GM21717 (cell line): Measurements from ENCODE around the gene LY6G5B.

Experiments
- ATAC-seq: cut with Tn5 transposase; IDR thresholded peaks from one replicate; pipeline ENCODE4 v1.9.1; 2021; ENCODE audit warnings: mild to moderate bottlenecking, moderate library complexity; ENCODE audit not compliant: unreplicated experiment

The LY6G5B gene

DNA sequence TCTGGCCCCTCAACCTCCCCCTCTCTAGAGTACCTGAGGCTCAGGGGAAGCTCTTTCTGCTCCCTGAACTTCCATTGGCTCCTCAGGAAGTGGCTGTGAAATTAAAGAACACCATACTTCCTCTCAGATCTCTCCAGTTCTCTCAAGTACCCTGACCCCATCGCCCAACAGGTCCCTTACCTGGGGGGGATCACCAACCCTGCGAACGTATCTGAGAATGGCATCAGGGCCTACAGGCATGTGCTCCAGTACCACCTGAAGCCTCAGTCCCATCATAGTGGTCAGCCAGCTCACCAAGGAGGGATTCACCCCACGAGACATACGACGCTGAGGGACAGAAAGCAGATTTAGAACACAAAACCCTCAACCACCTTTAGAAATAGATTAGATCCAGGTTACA is 29.2 kb upstream of the LY6G5B start:
- no peak for ATAC-seq

DNA sequence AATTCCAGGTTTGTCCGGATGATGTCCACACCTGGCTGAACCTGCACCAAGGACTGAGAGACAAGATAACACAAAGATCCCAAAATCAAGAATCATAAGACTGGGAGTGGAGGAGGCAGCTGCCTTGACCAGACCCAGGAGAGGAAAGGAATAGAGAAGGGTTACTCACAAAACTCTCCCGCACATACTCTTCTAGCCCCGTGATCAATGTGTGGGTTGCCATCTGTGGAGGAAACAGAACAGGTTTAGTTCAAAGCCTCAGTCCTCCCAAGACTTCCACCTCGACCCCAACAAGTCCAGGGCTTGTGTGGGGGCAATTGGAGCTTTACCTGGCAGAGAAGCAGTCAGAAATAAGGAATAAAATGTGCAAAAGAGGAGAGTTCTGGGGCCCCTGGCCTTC is 28.4 kb upstream of the LY6G5B start:
- ATAC-seq = no peak

DNA sequence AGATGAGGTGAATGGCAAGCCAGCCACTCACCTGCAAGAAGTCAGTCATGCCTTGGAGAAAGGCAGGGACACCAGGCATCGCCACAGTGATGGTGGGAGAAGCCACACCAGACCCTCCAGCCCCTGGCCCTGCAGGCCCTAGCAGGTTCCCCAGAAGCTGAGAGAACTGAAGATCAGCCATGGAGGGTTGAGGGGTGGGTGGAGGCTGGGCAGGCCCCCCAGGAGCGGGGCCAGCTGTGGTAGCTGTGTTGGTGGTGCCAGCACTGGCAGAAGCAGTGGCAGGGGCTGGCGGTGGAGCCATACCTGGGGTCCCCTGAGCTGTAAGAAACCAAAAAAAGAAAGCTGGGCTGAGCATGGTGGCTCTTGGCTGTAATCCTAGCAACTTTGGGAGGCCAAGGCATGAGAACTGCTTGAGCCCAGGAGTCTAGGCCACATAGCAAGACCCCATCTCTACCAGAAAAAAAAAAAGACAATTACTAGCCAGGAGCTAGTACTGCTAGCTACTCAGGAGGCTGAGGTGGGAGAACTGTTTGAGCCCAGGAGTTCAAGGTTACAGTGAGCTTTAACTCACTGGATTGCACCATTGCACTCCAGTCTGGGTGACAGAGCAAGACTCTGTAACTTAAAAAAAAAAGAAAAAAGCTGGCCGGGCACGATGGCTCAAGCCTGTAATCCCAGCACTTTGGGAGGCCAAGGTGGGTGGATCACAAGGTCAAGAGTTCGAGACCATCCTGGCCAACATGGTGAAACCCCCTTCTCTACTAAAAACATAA is 26.8 kb upstream of the LY6G5B start:
- no peak for ATAC-seq

DNA sequence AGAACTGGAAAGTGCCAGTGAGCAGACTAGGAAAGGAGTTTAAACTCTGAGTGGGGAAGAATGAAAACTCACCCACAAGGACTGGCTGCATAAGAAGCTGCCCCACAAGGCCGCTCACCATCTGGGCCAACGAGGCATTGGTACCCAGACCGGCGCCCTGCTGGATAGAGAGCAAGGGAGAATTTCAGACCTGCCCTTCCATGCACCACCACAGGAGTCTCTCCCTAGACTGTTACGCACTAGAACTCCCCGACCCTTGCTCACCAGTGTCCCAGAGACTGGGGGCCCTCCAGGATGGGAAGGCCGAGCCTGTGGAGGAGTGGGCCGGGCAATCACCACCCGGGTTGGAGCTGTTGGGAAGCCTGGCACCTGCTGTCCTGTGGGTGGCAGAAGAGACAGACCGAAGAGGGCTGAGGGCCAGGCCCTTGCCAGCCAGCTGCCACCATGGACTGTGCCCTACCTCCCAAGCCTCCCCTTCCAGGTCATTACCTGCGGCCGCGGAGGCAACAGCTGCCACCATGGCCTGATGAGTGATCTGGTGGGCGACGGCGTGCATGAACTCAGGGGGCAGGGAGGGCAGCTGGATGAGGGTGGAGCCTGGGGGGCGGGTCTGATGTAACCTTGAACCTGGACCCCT is 25.8 kb upstream of the LY6G5B start:
- no peak for ATAC-seq

DNA sequence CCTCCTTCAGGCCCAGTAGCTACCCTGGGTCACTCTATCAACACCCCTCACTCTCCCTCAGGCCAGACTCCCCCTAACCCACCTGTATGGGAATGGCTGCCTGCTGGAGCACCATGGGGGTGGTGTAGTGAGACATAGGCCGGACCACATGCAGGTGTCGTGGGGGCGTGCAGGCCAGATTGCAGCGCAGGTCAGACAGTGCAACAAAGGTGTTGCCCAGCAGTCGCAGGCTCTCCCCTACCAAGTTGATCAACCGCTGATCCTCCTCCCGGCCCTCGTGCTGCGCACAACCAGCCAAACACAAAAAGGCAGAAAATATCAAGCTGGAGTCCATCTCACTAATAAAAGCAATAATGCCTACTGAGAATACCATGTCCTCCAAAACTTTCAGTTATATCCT is 24.5 kb upstream of the LY6G5B start:
- ATAC-seq = no peak

DNA sequence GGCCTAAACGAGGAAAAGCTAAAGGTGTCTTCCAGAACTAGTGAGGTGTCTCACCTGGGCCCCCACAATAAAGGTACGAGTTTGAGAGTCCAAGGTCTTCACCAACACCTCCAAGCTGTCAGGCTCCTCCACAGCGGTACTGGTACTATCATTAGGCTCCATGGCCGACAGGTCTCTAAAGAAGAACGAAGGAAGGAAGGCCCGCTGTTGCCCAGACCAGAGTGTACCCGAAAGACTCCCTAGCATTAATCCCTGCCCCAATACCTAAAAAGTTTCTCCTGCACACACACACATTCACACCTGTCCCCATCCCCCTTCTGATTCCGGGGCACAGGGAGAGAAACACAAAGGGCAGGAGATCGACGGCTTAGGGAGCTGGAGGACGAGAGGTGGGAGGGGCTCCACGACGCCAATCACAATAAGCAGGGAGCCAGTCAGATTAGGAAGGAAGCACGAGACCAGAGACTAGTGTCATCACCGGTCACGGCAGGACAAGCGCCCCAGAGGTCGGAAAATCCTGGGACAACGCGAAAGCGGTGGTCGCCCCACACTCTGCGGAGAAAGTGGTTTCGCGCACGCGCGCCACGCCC is 18.1 kb upstream of the LY6G5B start:
- ATAC-seq = peak; percentile 24

DNA sequence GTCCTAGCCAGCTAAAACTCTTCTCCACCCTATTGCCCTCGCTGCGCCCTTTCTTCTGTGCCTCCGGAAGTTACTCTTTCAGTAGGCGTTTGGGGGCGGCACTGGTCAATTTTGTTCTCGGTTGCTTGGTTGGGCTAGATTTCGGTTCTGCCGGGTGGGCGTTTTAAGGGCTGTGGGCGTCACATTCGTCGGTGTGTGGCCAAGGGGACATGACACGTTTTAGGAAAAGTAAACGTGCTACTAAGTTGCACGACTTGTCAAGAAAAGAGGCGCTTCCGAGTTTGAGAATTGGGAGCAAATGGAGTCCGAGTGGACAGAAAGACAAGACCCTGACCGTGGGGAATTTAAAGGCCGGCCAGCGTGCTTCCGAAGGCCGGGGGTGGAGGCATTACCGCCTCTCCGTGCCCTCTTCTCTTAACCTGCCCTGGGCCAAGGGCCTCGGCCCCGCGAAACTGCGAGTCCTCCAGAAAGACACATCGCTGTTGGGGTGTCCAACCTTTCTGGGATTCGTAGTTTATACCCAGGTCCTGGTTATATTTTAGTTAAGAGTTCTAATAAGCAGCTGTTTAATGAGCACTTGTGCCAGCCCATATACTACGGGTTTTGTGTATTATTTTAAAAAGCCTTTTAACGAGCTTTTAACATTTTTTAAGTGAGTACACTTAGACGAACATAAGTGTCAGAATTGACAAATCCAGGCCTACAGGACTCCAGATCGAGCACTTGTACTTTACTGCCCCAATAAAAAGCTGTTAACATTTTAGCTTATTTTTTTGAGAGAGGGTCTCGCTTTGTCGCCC is 16.7 kb upstream of the LY6G5B start:
- ATAC-seq = peak; percentile 40

DNA sequence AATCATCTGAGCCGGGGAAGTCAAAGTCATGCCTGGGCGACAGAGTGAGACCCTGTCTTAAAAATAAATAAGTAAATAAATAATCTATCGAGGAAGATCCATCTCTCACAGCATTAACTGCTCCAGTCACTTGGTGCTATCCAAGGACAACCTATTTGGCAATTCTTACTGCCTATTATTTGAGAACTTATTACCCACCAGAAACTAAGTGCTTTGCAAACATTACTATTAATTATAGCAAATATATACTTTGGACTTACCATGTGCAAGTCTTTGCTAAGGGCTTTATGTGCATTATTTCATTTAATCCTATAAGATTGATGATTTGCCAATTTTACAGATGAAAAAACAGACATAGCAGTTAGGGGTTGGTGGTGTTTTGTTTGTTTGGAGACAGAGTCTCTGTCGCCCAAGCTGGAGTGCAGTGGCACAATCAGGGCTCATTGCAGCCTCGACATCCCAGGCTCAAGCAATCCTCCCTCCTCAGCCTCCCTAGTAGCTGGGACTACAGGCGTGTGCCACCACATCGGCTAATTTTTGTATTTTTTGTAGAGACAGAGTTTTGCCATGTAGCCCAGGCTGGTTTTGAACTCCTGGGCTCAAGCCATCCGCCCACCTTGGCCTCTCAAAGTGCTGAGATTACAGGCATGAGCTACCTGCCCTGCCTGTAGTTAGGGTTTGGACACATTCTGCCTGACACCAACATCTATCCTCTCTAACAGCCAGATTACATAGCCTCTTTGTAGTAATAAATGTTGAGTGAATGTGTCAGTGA is 15.0 kb upstream of the LY6G5B start:
- ATAC-seq = no peak

DNA sequence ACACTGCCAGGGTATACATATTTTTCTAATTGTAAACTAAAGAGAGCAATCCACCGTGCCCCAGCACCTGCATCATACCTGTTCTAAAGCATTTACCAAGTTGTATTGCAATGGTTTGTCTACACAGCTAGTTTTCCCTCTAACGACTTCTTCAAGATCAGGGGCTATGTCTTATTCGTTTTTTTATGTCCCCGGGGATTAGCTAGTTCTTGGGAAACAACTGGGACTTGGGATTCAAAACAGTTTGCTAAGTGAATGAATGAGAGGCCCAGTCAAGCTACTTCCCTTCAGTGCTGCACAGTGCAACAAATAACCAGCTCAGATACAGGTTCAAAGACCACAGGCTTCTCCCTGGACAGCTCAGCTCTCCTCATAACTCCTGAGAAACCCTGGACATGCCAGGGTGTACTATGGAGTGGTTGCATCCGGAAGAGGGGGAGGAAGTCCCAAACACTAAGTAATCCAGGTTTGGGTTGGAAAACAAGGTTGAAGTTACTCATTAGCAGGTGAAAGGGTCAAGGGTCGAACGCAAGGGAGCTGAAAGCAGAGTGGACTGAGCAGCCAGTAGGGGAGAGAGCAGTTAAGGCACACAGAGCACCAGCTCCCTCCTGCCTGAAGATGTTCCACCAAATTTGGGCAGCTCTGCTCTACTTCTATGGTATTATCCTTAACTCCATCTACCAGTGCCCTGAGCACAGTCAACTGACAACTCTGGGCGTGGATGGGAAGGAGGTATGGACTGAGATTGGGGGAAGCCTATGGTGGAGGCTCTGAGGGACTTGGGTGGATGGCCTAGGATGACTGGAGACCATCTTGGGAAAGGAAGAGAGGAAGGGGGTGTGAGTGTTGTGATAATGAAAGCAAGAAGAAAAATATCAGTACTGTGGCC is 14.2 kb upstream of the LY6G5B start, which contains the start of gene APOM:
APOM (plus strand) TSS at position 546 of the 889 bp plus-strand sequence; CDS start at position 619, 73 bp downstream.
- ATAC-seq = no peak

DNA sequence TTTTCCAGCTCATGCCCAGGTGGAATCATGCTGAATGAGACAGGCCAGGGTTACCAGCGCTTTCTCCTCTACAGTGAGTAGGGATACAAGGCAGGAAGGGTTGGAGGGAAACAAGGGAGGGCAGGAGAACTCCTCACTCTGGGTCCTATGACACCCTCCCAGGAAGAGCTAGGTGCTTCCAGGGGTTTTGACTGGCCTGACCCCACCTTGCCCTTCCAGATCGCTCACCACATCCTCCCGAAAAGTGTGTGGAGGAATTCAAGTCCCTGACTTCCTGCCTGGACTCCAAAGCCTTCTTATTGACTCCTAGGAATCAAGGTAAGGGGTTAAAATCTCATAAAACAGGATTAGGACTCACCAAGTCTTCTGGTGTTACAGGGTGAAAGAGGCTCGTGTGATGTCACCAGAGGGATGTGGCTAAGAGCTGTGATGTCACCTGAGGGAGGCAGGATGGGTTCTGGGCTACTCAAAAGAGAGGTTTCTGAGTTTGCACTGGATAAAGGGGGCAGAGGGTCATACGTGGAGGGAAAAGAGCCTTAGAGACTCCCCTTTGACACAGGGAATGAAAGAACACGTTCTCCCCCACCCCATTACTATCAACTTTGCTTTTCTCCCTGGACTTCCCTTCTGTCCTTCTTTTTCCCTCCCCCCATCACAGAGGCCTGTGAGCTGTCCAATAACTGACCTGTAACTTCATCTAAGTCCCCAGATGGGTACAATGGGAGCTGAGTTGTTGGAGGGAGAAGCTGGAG is 12.2 kb upstream of the LY6G5B start:
- no peak for ATAC-seq

DNA sequence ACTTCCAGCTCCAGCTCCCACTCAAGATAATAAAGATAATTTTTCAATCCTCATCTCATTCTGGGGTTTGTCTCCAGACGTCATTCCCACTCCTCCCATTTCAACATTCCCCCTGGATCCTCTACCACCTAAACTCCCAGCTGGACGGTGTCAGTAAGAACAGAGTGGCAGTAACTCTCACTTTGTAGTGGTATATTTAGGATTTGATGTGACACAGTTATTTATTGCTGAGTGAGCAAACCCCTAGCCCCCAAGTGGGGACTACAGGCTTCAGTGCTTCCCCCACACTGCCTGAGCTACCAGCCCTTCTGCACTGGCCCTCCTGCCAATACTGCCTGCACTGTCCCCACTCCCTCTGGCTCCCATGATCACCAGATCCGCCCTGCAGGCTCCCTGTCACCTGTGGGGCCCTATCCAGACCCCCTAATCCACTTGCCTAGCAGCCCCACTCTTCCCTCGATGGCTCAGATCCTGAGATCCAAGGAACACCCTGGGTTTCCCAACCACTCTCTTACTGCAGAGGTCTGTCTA is 11.6 kb upstream of the LY6G5B start:
- no peak for ATAC-seq

DNA sequence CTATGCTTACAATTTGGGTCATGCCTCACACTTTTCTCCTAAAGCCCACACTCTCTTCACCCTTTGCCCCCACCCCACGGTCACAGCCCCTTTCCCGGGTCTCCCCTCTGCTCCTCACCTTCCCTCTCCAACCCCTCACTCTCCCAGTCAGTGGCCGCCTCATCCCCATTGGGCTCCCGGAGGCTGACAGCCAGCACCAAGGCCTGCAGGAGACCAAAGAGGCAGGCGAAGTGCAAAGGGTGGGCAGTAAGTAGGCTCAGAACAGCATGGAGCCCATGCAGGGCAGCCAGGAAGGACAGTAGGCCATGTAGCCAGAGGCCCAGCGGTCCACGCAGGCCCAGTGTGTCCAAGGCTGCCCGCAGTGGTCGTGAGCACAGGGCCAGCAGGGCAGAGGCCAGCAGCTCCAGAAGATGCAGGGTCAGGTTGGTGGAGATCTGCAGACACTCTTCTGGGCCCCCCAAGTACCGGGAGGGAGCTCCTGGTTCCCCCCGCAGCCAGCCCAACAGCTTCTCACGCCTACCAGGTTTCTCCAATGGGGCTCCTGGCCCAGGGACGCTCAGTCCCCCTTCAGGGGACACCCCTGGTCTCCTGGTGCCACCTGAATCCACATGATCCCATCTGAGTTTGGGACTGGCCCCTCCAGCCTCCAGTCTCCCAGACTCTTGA is 10.7 kb upstream of the LY6G5B start:
- ATAC-seq = no peak

DNA sequence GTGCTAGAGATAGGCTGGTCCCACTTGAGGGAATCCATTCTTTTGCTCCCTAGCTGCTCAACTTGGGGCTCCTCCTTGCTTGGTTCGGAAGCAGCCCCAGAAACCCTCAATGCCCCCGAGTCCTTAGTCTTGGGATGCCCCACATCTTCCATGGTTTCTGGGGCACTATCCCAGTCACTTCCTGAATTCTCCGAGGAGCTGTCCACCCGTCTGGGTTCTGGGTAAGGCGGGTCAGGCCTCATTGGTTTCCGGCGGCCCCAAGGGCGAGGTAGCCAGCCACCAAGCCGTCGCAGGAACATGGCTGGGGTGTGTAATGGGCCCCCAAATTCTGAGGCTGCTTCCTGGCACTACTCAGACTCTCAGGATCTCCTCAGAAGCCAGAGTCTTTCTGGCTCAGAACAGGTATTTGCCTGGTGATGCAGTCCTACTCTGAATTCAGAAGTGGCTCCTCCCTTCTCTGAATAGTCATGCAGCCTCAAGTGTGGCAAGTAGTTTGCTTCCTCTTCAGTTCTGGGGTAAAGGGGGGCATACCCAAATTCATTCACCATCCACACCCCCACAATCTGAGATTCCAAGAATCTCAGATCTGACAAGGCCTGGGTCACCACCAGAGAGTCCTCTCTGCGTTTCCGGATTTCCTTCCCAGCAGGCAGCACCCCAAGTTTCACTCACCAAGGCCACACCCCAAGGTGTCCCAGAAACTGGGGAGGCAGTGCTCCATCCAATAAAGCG is 10.0 kb upstream of the LY6G5B start:
- no peak for ATAC-seq

DNA sequence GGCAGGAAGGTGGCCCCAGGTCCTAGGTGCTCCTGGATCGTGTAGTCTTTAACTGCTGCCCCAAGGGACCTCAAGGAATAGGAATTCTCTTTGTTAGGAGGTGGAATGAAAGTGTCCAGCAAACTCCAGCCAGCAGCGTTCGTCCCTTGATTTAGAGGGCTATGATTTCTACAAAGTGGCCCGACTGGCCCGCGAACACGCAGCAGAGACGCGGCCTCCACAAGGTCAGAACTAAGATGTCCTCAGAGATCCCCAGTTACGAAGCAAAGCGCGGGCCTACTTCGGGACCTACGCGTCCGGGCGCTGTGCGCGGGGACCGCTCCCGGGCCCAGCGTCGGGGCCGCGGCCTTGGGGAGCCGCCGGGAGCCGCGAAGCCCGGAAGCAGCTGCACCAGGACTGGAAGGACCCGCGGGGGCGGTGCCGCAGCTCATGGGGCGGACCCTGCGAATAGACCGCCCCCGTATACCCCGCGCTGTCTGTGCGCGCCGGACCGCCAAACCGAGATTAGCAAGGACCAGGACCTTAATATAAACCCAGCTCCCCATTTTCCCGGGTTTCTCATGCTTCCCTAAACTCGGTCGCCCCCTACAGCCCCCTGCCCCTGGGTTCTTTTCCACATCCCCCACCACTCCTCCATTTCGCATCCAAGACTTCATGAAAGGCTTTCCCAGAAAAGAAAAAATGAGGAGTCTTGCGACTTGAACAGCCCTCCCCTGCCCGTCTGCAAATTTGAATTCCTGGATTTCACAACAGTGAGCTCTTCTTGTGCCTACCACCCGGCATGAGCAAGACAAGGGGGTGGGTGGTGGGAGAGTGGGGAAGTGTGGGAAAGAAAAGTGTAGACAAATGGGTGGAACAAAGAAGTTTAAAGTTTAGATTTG is 9.2 kb upstream of the LY6G5B start, which contains the start of gene C6orf47:
C6orf47 (minus strand) TSS at position 398 of the 881 bp plus-strand sequence. CDS start 831 bp downstream, outside the sequence.
- no peak for ATAC-seq

DNA sequence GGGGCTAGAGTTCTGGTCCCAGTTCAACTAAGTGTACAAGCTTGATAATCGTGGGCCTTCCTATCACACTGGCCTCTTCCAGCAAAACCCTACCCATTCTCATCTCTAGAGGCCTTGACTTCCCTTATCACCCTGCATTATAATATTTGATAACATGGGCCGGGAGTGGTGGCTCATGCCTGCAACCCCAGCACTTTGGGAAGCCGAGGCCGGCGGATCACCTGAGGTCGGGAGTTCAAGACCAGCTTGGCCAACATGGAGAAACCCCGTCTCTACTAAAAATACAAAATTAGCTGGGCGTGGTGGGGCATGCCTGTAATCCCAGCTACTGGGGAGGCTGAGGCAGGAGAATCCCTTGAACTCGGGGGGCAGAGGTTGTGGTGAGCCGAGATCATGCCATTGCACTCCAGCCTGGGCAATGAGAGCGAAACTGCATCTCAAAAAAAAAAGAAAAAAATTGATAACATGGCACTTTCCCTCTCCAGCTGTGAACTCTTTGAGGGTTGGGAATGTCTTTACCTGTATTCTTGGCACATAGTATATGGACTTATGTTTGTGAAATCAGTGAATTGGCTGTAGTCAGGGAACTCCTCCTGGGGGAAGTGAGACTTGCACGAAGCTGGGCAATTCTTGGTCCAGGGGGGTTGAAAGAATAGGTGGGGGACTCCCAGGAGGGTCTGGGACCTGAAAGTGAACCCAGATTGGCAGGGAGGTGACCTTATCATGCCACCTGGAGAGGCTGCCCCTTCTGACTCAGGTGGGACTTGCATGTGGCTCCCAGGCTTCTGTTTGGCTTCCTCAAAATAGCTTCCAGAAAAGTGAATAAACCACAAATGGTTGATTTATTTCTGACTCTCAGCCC is 8.3 kb upstream of the LY6G5B start:
- ATAC-seq = no peak
